ES-I3 (cell line): ENCODE results near the gene MAPKAP1.

Source experiments
- H3K36me3 ChIP-seq: 2 replicates; pipeline ENCODE4 v1.6.1; 2013; ENCODE audit warnings: mild to moderate bottlenecking, low read length, control low read depth, moderate library complexity; ENCODE audit not compliant: insufficient read depth
- H3K4me1 ChIP-seq: 2 replicates; pipeline ENCODE4 v1.6.1; 2013; ENCODE audit warnings: mild to moderate bottlenecking, control low read depth, low read length; ENCODE audit not compliant: insufficient read depth
- H3K9ac ChIP-seq: 2 replicates; pipeline ENCODE4 v1.6.1; 2013; ENCODE audit warnings: low read depth, mild to moderate bottlenecking, low read length, moderate library complexity
- H3K9me3 ChIP-seq: 2 replicates; pipeline ENCODE4 v1.6.1; 2013; ENCODE audit warnings: mild to moderate bottlenecking, low read length, moderate library complexity; ENCODE audit not compliant: control insufficient read depth, insufficient read depth

Gene MAPKAP1

GRCh38 chr9:125706651-125707471, at the start of gene MAPKAP1:
TSS of gene MAPKAP1 (minus strand) at chr9:125707208. CDS start at chr9:125672574, 34,634 bp downstream.
- peak within 1 kb of the TSS; percentile 92 for H3K9ac ChIP-seq
- no peaks in the 10 kb centered on the region for H3K36me3 ChIP-seq
- H3K4me1 ChIP-seq: peaks cover 17% of the 10 kb centered on the region
- H3K9me3 ChIP-seq: no peaks in the 10 kb centered on the region

GRCh38 chr9:125756518-125756917, 49.5 kb upstream of the MAPKAP1 start:
- 0 out of 2 replicates have a peak, but pooled peaks cover 2% of the 10 kb centered on the region for H3K36me3 ChIP-seq
- H3K9me3 ChIP-seq: no peaks in the 10 kb centered on the region
- H3K4me1 ChIP-seq: peaks cover 37% of the 10 kb centered on the region

GRCh38 chr9:125755340-125755739, 48.3 kb upstream of the MAPKAP1 start:
- Histone ChIP-seq H3K36me3 (0 out of 2 replicates have a peak, but pooled peaks cover 2% of the 10 kb centered on the region), H3K4me1 (peaks cover 33% of the 10 kb centered on the region), H3K9me3 (no peaks in the 10 kb centered on the region)

More at GRCh38 chr9:125756518-125756917, 49.5 kb upstream of the MAPKAP1 start:
- no peak overlapping the region for H3K9ac ChIP-seq

GRCh38 chr9:125754096-125754495, 47.1 kb upstream of the MAPKAP1 start:
- Histone ChIP-seq H3K9me3 (no peaks in the 10 kb centered on the region), H3K36me3 (0 out of 2 replicates have a peak, but pooled peaks cover 2% of the 10 kb centered on the region), H3K9ac (no peak overlapping the region), H3K4me1 (peaks cover 27% of the 10 kb centered on the region)

More at GRCh38 chr9:125755340-125755739, 48.3 kb upstream of the MAPKAP1 start:
- no peak overlapping the region for H3K9ac ChIP-seq

GRCh38 chr9:125752070-125752628, 45.1 kb upstream of the MAPKAP1 start:
- H3K36me3 ChIP-seq: 0 out of 2 replicates have a peak, but pooled peaks cover 2% of the 10 kb centered on the region
- no peaks in the 10 kb centered on the region for H3K9me3 ChIP-seq
- H3K4me1 ChIP-seq: peaks cover 19% of the 10 kb centered on the region
- H3K9ac ChIP-seq: no peak overlapping the region

GRCh38 chr9:125750627-125751011, 43.6 kb upstream of the MAPKAP1 start:
- H3K9me3 ChIP-seq: no peaks in the 10 kb centered on the region
- no peak overlapping the region for H3K9ac ChIP-seq
- H3K36me3 ChIP-seq: no peaks in the 10 kb centered on the region
- H3K4me1 ChIP-seq: peaks cover 10% of the 10 kb centered on the region; the same call in 1 of the 2 replicates

GRCh38 chr9:125749951-125750626, 43.1 kb upstream of the MAPKAP1 start:
- Histone ChIP-seq H3K4me1 (peaks cover 10% of the 10 kb centered on the region; the same call in 1 of the 2 replicates), H3K36me3 (no peaks in the 10 kb centered on the region), H3K9ac (no peak overlapping the region), H3K9me3 (no peaks in the 10 kb centered on the region)

GRCh38 chr9:125749287-125749935, 42.4 kb upstream of the MAPKAP1 start:
- H3K9ac ChIP-seq: peak overlapping the region; percentile 69; the same call in 1 of the 2 replicates
- peaks cover 10% of the 10 kb centered on the region; the same call in 1 of the 2 replicates for H3K4me1 ChIP-seq
- H3K36me3 ChIP-seq: no peaks in the 10 kb centered on the region
- no peaks in the 10 kb centered on the region for H3K9me3 ChIP-seq

- no peaks in the 10 kb centered on the region for H3K9me3 ChIP-seq
- no peaks in the 10 kb centered on the region for H3K36me3 ChIP-seq
- peaks cover 10% of the 10 kb centered on the region; the same call in 1 of the 2 replicates for H3K4me1 ChIP-seq
- peak overlapping the region; percentile 69 for H3K9ac ChIP-seq
Measured at GRCh38 chr9:125748446-125749099, 41.6 kb upstream of the MAPKAP1 start.

GRCh38 chr9:125747765-125748445, 40.9 kb upstream of the MAPKAP1 start:
- Histone ChIP-seq H3K4me1 (peaks cover 10% of the 10 kb centered on the region; the same call in 1 of the 2 replicates), H3K9me3 (no peaks in the 10 kb centered on the region), H3K36me3 (no peaks in the 10 kb centered on the region), H3K9ac (peak overlapping the region; percentile 69)

GRCh38 chr9:125747053-125747764, 40.2 kb upstream of the MAPKAP1 start, which contains the start of gene PBX3:
TSS of gene PBX3 (plus strand) at chr9:125747373.
- Histone ChIP-seq H3K4me1 (0 out of 2 replicates have a peak, but pooled peaks cover 8% of the 10 kb centered on the region), H3K9me3 (no peaks in the 10 kb centered on the region), H3K9ac (peak within 1 kb of the TSS; percentile 69), H3K36me3 (no peaks in the 10 kb centered on the region)

- Histone ChIP-seq H3K4me1 (0 out of 2 replicates have a peak, but pooled peaks cover 5% of the 10 kb centered on the region), H3K9ac (peak overlapping the region; percentile 69; the same call in 1 of the 2 replicates), H3K36me3 (no peaks in the 10 kb centered on the region), H3K9me3 (no peaks in the 10 kb centered on the region)
Measured at GRCh38 chr9:125746774-125747052, 39.7 kb upstream of the MAPKAP1 start.
